ENCODE measurements around the gene GRIFIN.
"Not testable (repeated sequence)": the region's sequence is repeated elsewhere in the genome, so short reads cannot be mapped to it uniquely, and the experiment has no call there.

GRIFIN gene

DNA sequence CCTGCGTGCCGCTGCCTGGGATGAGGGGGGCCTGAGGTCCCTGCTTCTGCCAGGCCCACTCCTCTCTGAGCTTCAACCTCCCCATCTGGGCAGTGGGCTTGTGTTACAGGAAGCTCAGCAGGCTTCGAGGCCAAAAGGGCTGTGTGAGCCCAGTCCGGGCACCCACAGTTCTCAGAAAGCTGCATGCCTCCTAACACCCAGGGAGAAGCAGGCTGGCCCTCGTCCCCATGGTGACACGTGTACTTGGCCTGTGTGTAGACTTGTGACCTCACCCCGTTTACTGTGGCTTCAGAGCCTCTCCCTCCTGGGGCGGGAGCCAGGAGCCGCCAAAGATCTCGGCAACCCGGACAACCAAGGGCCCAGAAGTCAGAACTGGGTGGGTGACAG lies 2.2 kb upstream of the GRIFIN start:
- Mint-ChIP-seq H3K27me3 (no peaks in the 10 kb centered on the region), H3K27ac (no peak overlapping the region), H3K9me3 (no peaks in the 10 kb centered on the region), H3K36me3 (no peaks in the 10 kb centered on the region), H3K4me1 (no peaks in the 10 kb centered on the region), H3K4me3 (no peak overlapping the region)

GRCh38 chr7:2477447-2478398 lies 1.5 kb upstream of the GRIFIN start:
- H3K27ac Mint-ChIP-seq = no peak overlapping the region
- H3K36me3 Mint-ChIP-seq = no peaks in the 10 kb centered on the region
- H3K4me3 Mint-ChIP-seq = no peak overlapping the region
- H3K27me3 Mint-ChIP-seq = no peaks in the 10 kb centered on the region
- H3K4me1 Mint-ChIP-seq = no peaks in the 10 kb centered on the region
- no peaks in the 10 kb centered on the region for H3K9me3 Mint-ChIP-seq

DNA sequence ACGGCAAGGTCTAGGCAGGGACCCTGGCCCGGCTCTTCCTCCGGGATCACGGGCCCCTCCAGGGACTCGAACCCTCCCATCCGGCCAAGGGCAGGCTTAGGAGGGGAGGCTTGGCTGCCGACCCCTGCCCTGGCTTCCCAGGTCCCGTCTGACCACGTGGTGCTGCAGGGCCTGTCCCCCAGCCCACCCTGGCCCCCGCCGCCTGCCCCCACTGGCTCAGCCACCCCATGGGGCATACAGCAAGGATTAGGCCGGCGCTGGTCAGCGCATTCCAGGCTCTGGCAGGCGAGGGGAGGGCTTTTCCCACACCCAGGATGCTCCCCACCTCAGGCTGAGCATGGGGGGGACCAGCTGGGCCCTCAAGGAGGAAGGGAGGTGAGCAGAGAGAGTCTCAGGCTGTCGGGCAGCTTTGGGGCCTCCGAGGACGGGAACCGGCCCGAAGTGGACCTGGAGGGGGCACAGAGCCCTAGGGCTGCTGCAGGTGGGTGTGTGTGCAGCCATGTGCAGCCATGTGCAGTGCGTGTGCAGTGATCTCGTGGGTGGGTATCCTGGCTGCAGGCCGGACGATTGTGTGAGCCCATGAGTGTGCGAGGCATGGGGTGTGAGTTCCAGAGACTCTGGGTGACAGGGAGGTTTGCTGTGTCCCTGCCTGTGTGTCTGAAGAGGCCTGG lies 713 bp upstream of the GRIFIN start:
- Mint-ChIP-seq H3K27ac (no peak overlapping the region), H3K36me3 (no peaks in the 10 kb centered on the region), H3K4me3 (no peak overlapping the region), H3K4me1 (no peaks in the 10 kb centered on the region), H3K9me3 (no peaks in the 10 kb centered on the region), H3K27me3 (no peaks in the 10 kb centered on the region)

- H3K36me3 Mint-ChIP-seq = no peaks in the 10 kb centered on the region
- H3K27me3 Mint-ChIP-seq = no peaks in the 10 kb centered on the region
- H3K4me3 Mint-ChIP-seq = no peak overlapping the region
- no peaks in the 10 kb centered on the region for H3K4me1 Mint-ChIP-seq
- H3K27ac Mint-ChIP-seq = no peak overlapping the region
- H3K9me3 Mint-ChIP-seq = no peaks in the 10 kb centered on the region
Observed at GRCh38 chr7:2475678-2476015, 551 bp downstream of the GRIFIN start.

- Mint-ChIP-seq H3K36me3 (no peaks in the 10 kb centered on the region), H3K9me3 (no peaks in the 10 kb centered on the region), H3K27ac (no peak overlapping the region), H3K4me1 (no peaks in the 10 kb centered on the region), H3K4me3 (no peak overlapping the region), H3K27me3 (no peaks in the 10 kb centered on the region)
Observed at GRCh38 chr7:2474813-2475677, 1.2 kb downstream of the GRIFIN start.

GRCh38 chr7:2474224-2474623 lies 2.0 kb downstream of the GRIFIN start:
- no peak overlapping the region for H3K27ac Mint-ChIP-seq
- H3K4me3 Mint-ChIP-seq = no peak overlapping the region
- no peaks in the 10 kb centered on the region for H3K4me1 Mint-ChIP-seq
- H3K27me3 Mint-ChIP-seq = no peaks in the 10 kb centered on the region
- H3K9me3 Mint-ChIP-seq = no peaks in the 10 kb centered on the region
- no peaks in the 10 kb centered on the region for H3K36me3 Mint-ChIP-seq

DNA sequence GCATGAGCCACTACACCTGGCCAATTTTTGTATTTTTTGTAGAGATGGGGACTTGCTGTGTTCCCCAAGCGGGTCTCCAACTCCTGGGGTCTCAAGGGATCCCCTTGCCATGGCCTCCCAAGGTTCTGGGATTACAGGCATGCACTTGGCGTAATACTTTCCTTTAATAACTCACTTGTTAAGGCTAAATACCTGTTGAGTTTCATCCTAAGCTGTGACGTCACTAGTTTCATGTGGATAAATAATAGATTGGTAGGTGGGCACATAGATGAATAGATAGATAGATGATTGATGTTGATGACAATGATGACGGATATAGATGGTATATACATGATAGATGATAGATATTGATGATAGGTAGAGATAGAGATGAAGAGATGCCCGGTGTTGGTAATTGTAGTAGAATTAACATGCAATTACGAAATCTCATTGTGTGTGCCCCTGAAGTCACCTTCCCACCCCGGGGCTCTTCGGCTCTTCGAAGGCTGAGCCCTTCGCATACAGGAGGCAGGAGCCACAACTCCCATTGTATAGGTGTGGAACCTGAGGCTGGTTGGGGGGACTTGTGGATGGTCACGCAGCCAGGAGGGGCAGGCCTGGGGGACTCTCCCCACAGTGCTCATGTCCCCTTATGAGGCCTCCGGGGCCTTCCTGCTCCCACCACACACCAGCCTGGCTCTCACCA lies 2.6 kb downstream of the GRIFIN start:
- Mint-ChIP-seq H3K9me3 (no peaks in the 10 kb centered on the region), H3K36me3 (no peaks in the 10 kb centered on the region), H3K27me3 (peaks cover 2% of the 10 kb centered on the region), H3K4me1 (peaks cover 4% of the 10 kb centered on the region), H3K27ac (no peak overlapping the region), H3K4me3 (no peak overlapping the region)

GRCh38 chr7:2472739-2473138 lies 3.5 kb downstream of the GRIFIN start:
- Mint-ChIP-seq H3K27ac (no peak overlapping the region), H3K9me3 (no peaks in the 10 kb centered on the region), H3K36me3 (no peaks in the 10 kb centered on the region), H3K27me3 (peaks cover 2% of the 10 kb centered on the region), H3K4me3 (no peak overlapping the region), H3K4me1 (peaks cover 4% of the 10 kb centered on the region)

DNA sequence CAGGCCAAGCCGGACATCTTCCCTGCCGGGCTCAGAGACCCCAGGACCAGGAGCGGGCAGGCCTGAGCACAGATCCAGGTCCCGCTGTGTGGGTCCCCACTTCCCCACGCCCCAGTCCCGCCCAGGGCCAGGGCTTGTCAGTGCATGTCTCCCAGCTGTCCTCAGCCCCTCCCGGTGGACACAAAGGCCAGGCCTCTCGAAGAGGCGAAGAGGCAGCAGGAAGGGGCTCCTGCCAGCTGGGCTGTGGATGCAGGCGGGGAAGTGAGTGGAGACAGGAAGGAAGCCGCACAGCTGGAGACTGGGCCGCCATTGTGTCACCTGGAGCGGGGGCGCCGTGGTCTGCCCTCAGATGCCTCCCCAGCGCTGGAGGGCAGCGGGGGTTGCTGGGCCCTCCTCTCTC lies 4.8 kb downstream of the GRIFIN start:
- Mint-ChIP-seq H3K9me3 (no peaks in the 10 kb centered on the region), H3K27me3 (peaks cover 2% of the 10 kb centered on the region), H3K4me1 (peaks cover 4% of the 10 kb centered on the region), H3K36me3 (no peaks in the 10 kb centered on the region), H3K27ac (no peak overlapping the region), H3K4me3 (no peak overlapping the region)

DNA sequence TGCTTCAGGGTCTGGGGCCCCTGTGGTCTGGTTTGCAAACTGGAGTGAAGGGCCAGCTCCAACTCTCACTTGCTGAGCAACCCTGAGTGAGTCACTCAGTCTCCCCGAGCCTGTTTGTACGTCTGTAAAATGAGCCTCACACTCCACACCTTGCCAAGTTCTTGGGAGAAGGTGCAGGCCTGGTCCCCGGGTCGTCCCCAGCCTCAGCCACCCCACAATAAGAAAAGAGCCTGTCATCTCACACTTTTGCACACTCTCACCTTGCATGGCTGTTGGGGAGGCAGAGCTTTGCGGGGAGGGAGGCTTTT lies 5.2 kb downstream of the GRIFIN start:
- H3K27ac Mint-ChIP-seq = no peak overlapping the region

GRCh38 chr7:2470204-2471021 lies 5.8 kb downstream of the GRIFIN start:
- Mint-ChIP-seq H3K36me3 (no peaks in the 10 kb centered on the region), H3K27ac (no peak overlapping the region), H3K4me3 (no peak overlapping the region), H3K9me3 (no peaks in the 10 kb centered on the region), H3K4me1 (peaks cover 4% of the 10 kb centered on the region), H3K27me3 (peaks cover 2% of the 10 kb centered on the region)

More for the DNA sequence above, 5.2 kb downstream of the GRIFIN start:
- Mint-ChIP-seq H3K27me3 (peaks cover 2% of the 10 kb centered on the region), H3K4me3 (no peak overlapping the region), H3K9me3 (no peaks in the 10 kb centered on the region), H3K36me3 (no peaks in the 10 kb centered on the region), H3K4me1 (peaks cover 4% of the 10 kb centered on the region)

- H3K4me3 Mint-ChIP-seq, H3K36me3 Mint-ChIP-seq, H3K27ac Mint-ChIP-seq, H3K9me3 Mint-ChIP-seq, H3K4me1 Mint-ChIP-seq, H3K27me3 Mint-ChIP-seq: not testable (repeated sequence)
Observed at GRCh38 chr7:2469460-2470203, 6.6 kb downstream of the GRIFIN start.

- H3K4me1 Mint-ChIP-seq = peaks cover 4% of the 10 kb centered on the region
Observed at GRCh38 chr7:2468227-2468626, 8.0 kb downstream of the GRIFIN start.

DNA sequence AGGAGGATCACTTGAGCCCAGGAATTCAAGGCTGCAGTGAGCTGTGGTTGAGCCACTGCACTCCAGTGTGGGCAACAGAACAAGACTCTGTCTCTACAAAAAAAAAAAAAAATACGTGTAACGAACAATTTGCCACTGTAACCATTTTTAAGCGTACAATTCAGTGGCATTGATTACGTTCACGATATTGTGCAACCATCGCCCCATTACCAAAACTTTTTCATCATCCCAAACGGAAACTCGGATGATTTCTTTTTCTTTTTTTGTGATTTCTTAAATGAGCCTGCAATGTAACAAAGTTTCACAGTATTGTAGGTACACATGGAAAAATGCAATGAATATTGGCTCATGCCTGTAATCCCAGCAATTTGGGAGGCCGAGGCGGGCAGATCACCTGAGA lies 9.5 kb downstream of the GRIFIN start:
- H3K4me3 Mint-ChIP-seq = no peak overlapping the region
- H3K27me3 Mint-ChIP-seq = peaks cover 4% of the 10 kb centered on the region
- H3K27ac Mint-ChIP-seq = no peak overlapping the region
- no peaks in the 10 kb centered on the region for H3K36me3 Mint-ChIP-seq
- H3K9me3 Mint-ChIP-seq = no peaks in the 10 kb centered on the region
- peaks cover 4% of the 10 kb centered on the region for H3K4me1 Mint-ChIP-seq

More at GRCh38 chr7:2468227-2468626, 8.0 kb downstream of the GRIFIN start:
- no peak overlapping the region for H3K4me3 Mint-ChIP-seq
- peaks cover 2% of the 10 kb centered on the region for H3K27me3 Mint-ChIP-seq
- no peak overlapping the region for H3K27ac Mint-ChIP-seq
- H3K36me3 Mint-ChIP-seq = no peaks in the 10 kb centered on the region
- H3K9me3 Mint-ChIP-seq = no peaks in the 10 kb centered on the region
